A204.1 (cell line): ENCODE results near the gene ZMYND12.

Experiments used
- FAIRE-seq: peaks from 2 replicates; lab custom pipeline; 2012; peaks lifted over from hg19 to GRCh38; lab: Jason Lieb, UNC

The ZMYND12 gene

GRCh38 chr1:42439940-42440339, 15.9 kb downstream of the ZMYND12 start:
- no peak for FAIRE-seq

GRCh38 chr1:42434340-42434739, 21.5 kb downstream of the ZMYND12 start:
- no peak for FAIRE-seq

- FAIRE-seq: no peak
These were observed 22.5 kb downstream of the ZMYND12 start for GRCh38 chr1:42433369-42433768.

- FAIRE-seq: no peak
These were observed 23.1 kb downstream of the ZMYND12 start for GRCh38 chr1:42432714-42433113.

GRCh38 chr1:42431514-42431913, 24.3 kb downstream of the ZMYND12 start:
- FAIRE-seq: no peak

- FAIRE-seq: no peak
These were observed 25.3 kb downstream of the ZMYND12 start for GRCh38 chr1:42430286-42431135.

- FAIRE-seq: no peak
These were observed 26.2 kb downstream of the ZMYND12 start for GRCh38 chr1:42429603-42430002.

- no peak for FAIRE-seq
These were observed 28.6 kb downstream of the ZMYND12 start for GRCh38 chr1:42427240-42427639.

- no peak for FAIRE-seq
These were observed 31.6 kb downstream of the ZMYND12 start for GRCh38 chr1:42424201-42424600.

GRCh38 chr1:42423681-42424080, 32.1 kb downstream of the ZMYND12 start:
- no peak for FAIRE-seq

GRCh38 chr1:42422737-42423136, 33.1 kb downstream of the ZMYND12 start:
- FAIRE-seq: no peak

- FAIRE-seq: no peak
These were observed 34.8 kb downstream of the ZMYND12 start for GRCh38 chr1:42420911-42421585.

- FAIRE-seq: no peak
These were observed 35.7 kb downstream of the ZMYND12 start for GRCh38 chr1:42420121-42420520.

GRCh38 chr1:42419126-42419821, 36.5 kb downstream of the ZMYND12 start:
- no peak for FAIRE-seq

GRCh38 chr1:42418516-42418915, 37.3 kb downstream of the ZMYND12 start:
- no peak for FAIRE-seq

GRCh38 chr1:42417166-42417565, 38.7 kb downstream of the ZMYND12 start:
- FAIRE-seq: no peak

GRCh38 chr1:42414551-42415496, 41.0 kb downstream of the ZMYND12 start:
- no peak for FAIRE-seq

GRCh38 chr1:42403880-42404400, 51.9 kb downstream of the ZMYND12 start:
- no peak for FAIRE-seq

- no peak for FAIRE-seq
These were observed 56.3 kb downstream of the ZMYND12 start for GRCh38 chr1:42399315-42400100.

GRCh38 chr1:42392967-42393848, 62.6 kb downstream of the ZMYND12 start:
- FAIRE-seq: no peak
